K562 (cell line): ENCODE results near the gene WWTR1. TPM values are rescaled to one million over a fixed set of nuclear protein-coding genes. Genes with fewer than 3 reads are reported as not detected.

Source experiments
- ATAC-seq: fragments of 200-7000 bp; cut with Tn5 transposase; 3 replicates; pipeline ENCODE4 v1.9.1; 2020; ENCODE audit warnings: moderate library complexity
- BruUV-seq: library from RNA; stranded (reverse); fragments of 400-500 nt; replicated peaks from 2 replicates; lab custom pipeline; 2021; lab: Mats Ljungman, UMichigan
- CTCF ChIA-PET: fragments of 300-600 bp; formaldehyde crosslinking; extraction: SDS; loops from one replicate; lab custom pipeline; 2021; ENCODE audit warnings: low intra/inter-chr PET ratio; lab: Yijun Ruan, JAX
- POLR2A ChIA-PET: fragments of 300-600, 350-650 bp; sonication (Branson Sonifier 250); formaldehyde crosslinking; extraction: SDS; loops from one replicate; lab custom pipeline; 2021; ENCODE audit warnings: antibody characterized with exemption, inconsistent platforms; lab: Yijun Ruan, JAX
- DNase-seq, 4 experiments: peaks; one replicate each; pipeline versions ENCODE4 v3.0.0 to v3.0.0-alpha.2; 2011 to 2018; ENCODE audit warnings: low spot score in 3 of 4, mixed read lengths in 3 of 4; ENCODE audit errors: extremely low read depth in 1 of 4
- FAIRE-seq: peaks from 2 replicates; lab custom pipeline; 2011; peaks lifted over from hg19 to GRCh38; lab: Jason Lieb, UNC
- H2AFZ ChIP-seq: 2 replicates; pipeline ENCODE4 v1.6.0; 2011; ENCODE audit warnings: low read depth, low read length, control low read depth, inconsistent platforms
- H3K27ac ChIP-seq: fragments of 200-600 bp; 3 replicates; pipeline ENCODE4 v1.8.0; 2011; ENCODE audit warnings: low read depth, mild to moderate bottlenecking, control low read depth, inconsistent platforms, low read length, moderate library complexity, mixed read lengths; ENCODE audit errors: extremely low read depth
- H3K27me3 ChIP-seq, 2 experiments: fragments of 300-600 bp in 1 of 2; 2 replicates in 1 of 2; 3 replicates in 1 of 2; pipeline versions ENCODE4 v1.6.0 to v1.8.0; 2011; ENCODE audit warnings: inconsistent platforms in 2 of 2, low read length in 2 of 2, mild to moderate bottlenecking in 1 of 2, mixed read lengths in 1 of 2, moderate library complexity in 1 of 2; ENCODE audit not compliant: control insufficient read depth in 2 of 2, insufficient read depth in 2 of 2
- H3K36me3 ChIP-seq: fragments of 300-600 bp; 3 replicates; pipeline ENCODE4 v1.8.0; 2011; ENCODE audit warnings: mild to moderate bottlenecking, low read length, inconsistent platforms; ENCODE audit not compliant: control insufficient read depth, insufficient read depth
- H3K4me1 ChIP-seq, 2 experiments: fragments of 200-600 bp in 1 of 2; replicated peaks in 1 of 2; 2 replicates in 1 of 2; 3 replicates in 1 of 2; pipeline versions ENCODE4 v1.5.1 to v1.8.0; 2011; ENCODE audit warnings: inconsistent platforms in 2 of 2, low read length in 2 of 2, mild to moderate bottlenecking in 1 of 2, mixed read lengths in 1 of 2, moderate library complexity in 1 of 2; ENCODE audit not compliant: control insufficient read depth in 2 of 2, insufficient read depth in 2 of 2
- H3K4me2 ChIP-seq: 2 replicates; pipeline ENCODE4 v1.6.1; 2011; ENCODE audit warnings: low read length, control low read depth, inconsistent platforms, mixed read lengths; ENCODE audit not compliant: insufficient read depth
- H3K4me3 ChIP-seq: fragments of 200-600 bp; sonication (generic), shearing (Covaris generic); 2 replicates; pipeline ENCODE4 v1.5.1; 2016; ENCODE audit warnings: control low read depth, inconsistent platforms
- H3K79me2 ChIP-seq: fragments of 200-600 bp; 3 replicates; pipeline ENCODE4 v1.8.0; 2011; ENCODE audit warnings: low read length, inconsistent platforms; ENCODE audit not compliant: control insufficient read depth, insufficient read depth
- H3K9ac ChIP-seq, 2 experiments: 2 replicates each; pipeline versions ENCODE4 v1.6.0 to v1.6.1; 2011; ENCODE audit warnings: low read depth in 2 of 2, low read length in 2 of 2, control low read depth in 1 of 2, inconsistent platforms in 1 of 2, mild to moderate bottlenecking in 1 of 2, mixed read lengths in 1 of 2; ENCODE audit not compliant: insufficient read depth in 1 of 2
- H3K9me1 ChIP-seq: one replicate; pipeline ENCODE4 v1.6.0; 2011; ENCODE audit warnings: inconsistent platforms, mild to moderate bottlenecking, low read length, moderate library complexity; ENCODE audit not compliant: control insufficient read depth, insufficient read depth
- H3K9me3 ChIP-seq: replicated peaks from 2 replicates; pipeline ENCODE4 v1.5.1; 2011; ENCODE audit warnings: low read depth, low read length, inconsistent platforms; ENCODE audit not compliant: control insufficient read depth, insufficient read depth
- H4K20me1 ChIP-seq: replicated peaks from 2 replicates; pipeline ENCODE4 v1.6.1; 2011; ENCODE audit warnings: low read length, inconsistent platforms, mixed read lengths; ENCODE audit not compliant: control insufficient read depth, insufficient read depth
- FUS ChIP-seq: fragments of 200-400 bp; formaldehyde crosslinking; optimal IDR thresholded peaks from 2 replicates; pipeline ENCODE3; 2017; ENCODE audit warnings: low read depth, low read length
- MYNN ChIP-seq, 2 experiments: sonication (generic); formaldehyde crosslinking in 1 of 2; IDR thresholded peaks; 2 replicates each; pipeline versions ENCODE4 v1.5.0 to v1.6.1; 2016 to 2020; ENCODE audit warnings: antibody characterized with exemption in 1 of 2, missing genetic modification reagents in 1 of 2
- RFX5 ChIP-seq: IDR thresholded peaks from 2 replicates; pipeline ENCODE4 v1.6.1; 2011; ENCODE audit warnings: low read depth, mild to moderate bottlenecking, improper control_type of control experiment, low read length
- U2AF2 ChIP-seq: fragments of 200-400 bp; formaldehyde crosslinking; optimal IDR thresholded peaks from 2 replicates; pipeline ENCODE3; 2017; ENCODE audit warnings: low read depth, mild to moderate bottlenecking, low read length
- ZNF232 ChIP-seq: sonication (generic); formaldehyde crosslinking; IDR thresholded peaks from 2 replicates; pipeline ENCODE4 v1.8.0; 2022; ENCODE audit warnings: mild to moderate bottlenecking, missing genetic modification reagents
- ZNF589 ChIP-seq: fragments of 200-800 bp; sonication (Bioruptor generic); IDR thresholded peaks from 2 replicates; pipeline ENCODE4 v1.6.1; 2016; ENCODE audit warnings: low read depth, missing genetic modification characterization, missing compliant biosample characterization
- ZNF830 ChIP-seq: fragments of 250-450 bp; sonication (Bioruptor Pico); IDR thresholded peaks from 2 replicates; pipeline ENCODE4 v1.5.0; 2021; ENCODE audit warnings: mild to moderate bottlenecking
- WGBS: fragments of 100-300 bp; shearing (Covaris generic); methylation state at CpG from one replicate; pipeline ENCODE4 v1.1.6; 2016; ENCODE audit warnings: low coverage, mixed read lengths; ENCODE audit not compliant: insufficient coverage; ENCODE audit errors: missing lambda C conversion rate; 5-methylcytosine and 5-hydroxymethylcytosine counted together
- in situ Hi-C: fragments of 300-500 bp; cut with MboI; formaldehyde crosslinking; loops from 4 replicates; pipeline ENCODE4 v1.15.0; 2018; ENCODE audit warnings: inconsistent platforms, mixed read lengths
- intact Hi-C: fragments of 100-400 bp; cut with micrococcal nuclease; formaldehyde crosslinking; loops from 2 replicates; pipeline ENCODE4 v1.14.2; 2022
- polyA plus RNA-seq, 8 experiments: library from polyadenylated mRNA; depleted of rRNA in 4 of 8; stranded (reverse) in 5 of 8; unstranded in 3 of 8; fragments of >200 nt; fragmentation: Nextera tagmentation in 2 of 8; fragmentation: Illumina TruSeq in 1 of 8; extraction: Ambion mirVana in 2 of 8; extraction: Trizol in 1 of 8; gene quantifications; 2 replicates each; pipeline versions ENCODE4 v1.2.1 to v1.2.3, GENCODE V29; 2011 to 2014; ENCODE audit warnings: inconsistent platforms in 1 of 8, missing spikeins in 1 of 8
- total RNA-seq, 7 experiments: library from RNA; depleted of rRNA in 6 of 7; stranded (reverse); fragments of >200 nt in 6 of 7; fragmentation: Illumina TruSeq in 2 of 7; extraction: Trizol in 2 of 7; gene quantifications; 2 replicates each; pipeline versions ENCODE4 v1.2.1 to v1.2.3, GENCODE V29; 2011 to 2021; ENCODE audit warnings: low replicate concordance in 1 of 7
- TF ChIP-seq, protein P1 (sequence below): conservative IDR thresholded peaks from 2 replicates; pipeline ENCODE4 v1.6.1; 2011; ENCODE audit warnings: low read depth, mild to moderate bottlenecking, low read length; ENCODE audit not compliant: control insufficient read depth

WWTR1 gene
- total and polyA plus RNA-seq, 9 of the 15 experiments (the other 6 are each of a cell fraction or from before 2014, with no cell fraction given) = 0.04 to 1.5 (median 0.60) TPM

GRCh38 chr3:149605902-149606301 lies 51.9 kb downstream of the WWTR1 start (continued):
- no peak for TF ChIP-seq ZNF830
- TF ChIP-seq ZNF232 (CRISPR knock-in tag) = no peak
- TF ChIP-seq FUS = no peak
- TF ChIP-seq U2AF2 = no peak
- TF ChIP-seq, all 486 proteins: peak for 0

DNA sequence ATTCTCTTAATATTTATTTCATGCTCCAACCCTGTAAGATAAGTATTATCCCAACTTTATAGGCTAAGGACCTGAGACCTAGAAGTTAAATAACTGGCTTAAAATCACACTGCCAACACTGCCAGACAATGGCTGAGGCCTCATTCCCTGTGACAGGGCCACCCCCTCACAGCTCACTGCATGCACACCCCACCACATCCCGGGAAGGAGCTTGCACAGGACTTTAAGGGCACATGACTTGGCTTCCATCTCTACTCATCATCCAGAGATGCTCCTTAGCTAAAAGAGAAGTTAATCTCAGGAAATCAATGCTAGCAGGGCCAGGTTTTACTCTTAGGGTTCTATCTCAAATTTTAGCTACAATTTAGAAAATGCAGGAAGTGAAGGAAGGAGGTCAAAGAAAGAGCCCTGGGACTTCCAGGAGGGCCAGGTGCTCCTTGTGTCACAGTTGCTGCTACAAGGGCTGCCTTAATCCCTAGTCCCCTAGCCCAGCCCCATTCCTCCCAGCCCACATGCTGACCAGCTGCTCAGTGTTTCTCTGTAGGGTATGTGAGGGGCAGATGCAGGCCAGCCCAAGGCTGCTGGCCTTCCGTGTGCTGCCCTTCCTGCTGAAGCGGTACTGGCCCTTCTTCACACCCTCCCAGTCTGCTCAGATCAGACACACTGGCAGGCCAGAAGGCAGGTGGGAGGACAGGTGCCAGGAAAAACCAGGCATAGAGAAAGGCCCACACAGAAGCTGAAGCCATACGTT lies 53.5 kb downstream of the WWTR1 start:
- no TSS peak for BruUV-seq
- no peak for DNase-seq
- H3K79me2 ChIP-seq = no peaks in the 10 kb centered on the region
- FAIRE-seq = no peak
- no peaks in the 10 kb centered on the region for H4K20me1 ChIP-seq
- 5% methylated on average over 2 of the region's 4 CpGs for WGBS
- H3K4me1 ChIP-seq = no peaks in the 10 kb centered on the region
- CTCF ChIA-PET = no interaction called here
- no peak overlapping the region for H3K4me2 ChIP-seq
- no peak overlapping the region for H3K27ac ChIP-seq
- intact Hi-C loops (no loop called here), in situ Hi-C loops (no loop called here)
- no peak overlapping the region for H3K9ac ChIP-seq
- H3K36me3 ChIP-seq = no peaks in the 10 kb centered on the region
- no peak for ATAC-seq
- TF ChIP-seq RFX5 (no peak), MYNN (IDR thresholded peaks at IDR 0.05) (no peak), MYNN (CRISPR knock-in tag; IDR thresholded peaks at IDR 0.05) (no peak), ZNF589 (CRISPR knock-in tag) (no peak)
- TF ChIP-seq, protein P1, sequence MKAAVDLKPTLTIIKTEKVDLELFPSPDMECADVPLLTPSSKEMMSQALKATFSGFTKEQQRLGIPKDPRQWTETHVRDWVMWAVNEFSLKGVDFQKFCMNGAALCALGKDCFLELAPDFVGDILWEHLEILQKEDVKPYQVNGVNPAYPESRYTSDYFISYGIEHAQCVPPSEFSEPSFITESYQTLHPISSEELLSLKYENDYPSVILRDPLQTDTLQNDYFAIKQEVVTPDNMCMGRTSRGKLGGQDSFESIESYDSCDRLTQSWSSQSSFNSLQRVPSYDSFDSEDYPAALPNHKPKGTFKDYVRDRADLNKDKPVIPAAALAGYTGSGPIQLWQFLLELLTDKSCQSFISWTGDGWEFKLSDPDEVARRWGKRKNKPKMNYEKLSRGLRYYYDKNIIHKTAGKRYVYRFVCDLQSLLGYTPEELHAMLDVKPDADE = no peak
- H3K9me3 ChIP-seq = no peaks in the 10 kb centered on the region
- no peak overlapping the region for H3K4me3 ChIP-seq
- H3K9me1 ChIP-seq = no peaks in the 10 kb centered on the region
- POLR2A ChIA-PET = interaction anchor here (0.9 to 1.3 kb wide), 2 partner anchors 9 to 16 kb away, joined by 3 read pairs; no protein-coding TSS in a partner anchor
- H2AFZ ChIP-seq = no peak overlapping the region
- H3K27me3 ChIP-seq = no peaks in the 10 kb centered on the region
